H9 (cell line): ENCODE data around the gene DAPK2. TPM values are rescaled to one million over a fixed set of nuclear protein-coding genes. Genes with fewer than 3 reads are reported as not detected.
A peak's percentile ranks its signal among the peaks of the same experiment; 100 is the strongest.

Experiments
- DNase-seq: peaks from one replicate; pipeline ENCODE4 v3.0.0-alpha.2; 2017
- H2AFZ ChIP-seq: one replicate; pipeline ENCODE4 v1.6.1; 2013; ENCODE audit warnings: mild to moderate bottlenecking, low read length, control low read depth, moderate library complexity
- H2AK5ac ChIP-seq: 2 replicates; pipeline ENCODE4 v1.6.1; 2013; ENCODE audit warnings: low read length, control low read depth, mixed read lengths; ENCODE audit not compliant: insufficient read length
- H2BK120ac ChIP-seq: one replicate; pipeline ENCODE4 v1.6.1; 2013; ENCODE audit warnings: low read depth, mild to moderate bottlenecking, low read length, control low read depth, inconsistent platforms; ENCODE audit not compliant: poor library complexity, severe bottlenecking
- H2BK12ac ChIP-seq: 2 replicates; pipeline ENCODE4 v1.6.1; 2013; ENCODE audit warnings: low read length, control low read depth, mixed read lengths, low read depth; ENCODE audit not compliant: insufficient read length
- H2BK15ac ChIP-seq: 2 replicates; pipeline ENCODE4 v1.6.1; 2013; ENCODE audit warnings: low read depth, low read length, control low read depth
- H2BK20ac ChIP-seq: one replicate; pipeline ENCODE4 v1.6.1; 2013; ENCODE audit warnings: low read depth, mild to moderate bottlenecking, low read length, control low read depth, inconsistent platforms; ENCODE audit not compliant: poor library complexity, severe bottlenecking
- H2BK5ac ChIP-seq: 2 replicates; pipeline ENCODE4 v1.6.1; 2013; ENCODE audit warnings: low read length, control low read depth, mixed read lengths; ENCODE audit not compliant: insufficient read length
- H3K14ac ChIP-seq: 2 replicates; pipeline ENCODE4 v1.6.1; 2013; ENCODE audit warnings: low read length, control low read depth; ENCODE audit not compliant: insufficient read depth
- H3K18ac ChIP-seq: 2 replicates; pipeline ENCODE4 v1.6.1; 2013; ENCODE audit warnings: low read depth, mild to moderate bottlenecking, mixed read lengths, low read length, control low read depth; ENCODE audit not compliant: insufficient read length
- H3K23ac ChIP-seq: 2 replicates; pipeline ENCODE4 v1.6.1; 2013; ENCODE audit warnings: low read length, control low read depth, mixed read lengths, low read depth; ENCODE audit not compliant: insufficient read length
- H3K23me2 ChIP-seq: 2 replicates; pipeline ENCODE4 v1.6.1; 2013; ENCODE audit warnings: low read depth, mild to moderate bottlenecking, mixed read lengths, low read length, control low read depth; ENCODE audit not compliant: insufficient read length, poor library complexity, severe bottlenecking
- H3K27ac ChIP-seq: 2 replicates; pipeline ENCODE4 v1.5.1; 2013; ENCODE audit warnings: low read length, control low read depth, mixed read lengths, low read depth; ENCODE audit not compliant: insufficient read length
- H3K27me3 ChIP-seq: 2 replicates; pipeline ENCODE4 v1.6.1; 2013; ENCODE audit warnings: low read length, control low read depth, inconsistent platforms; ENCODE audit not compliant: insufficient read depth
- H3K4ac ChIP-seq: 2 replicates; pipeline ENCODE4 v1.6.1; 2013; ENCODE audit warnings: low read depth, mild to moderate bottlenecking, control low read depth, inconsistent platforms, low read length, moderate library complexity
- H3K4me1 ChIP-seq: 2 replicates; pipeline ENCODE4 v1.6.1; 2013; ENCODE audit warnings: low read length, control low read depth, inconsistent platforms; ENCODE audit not compliant: insufficient read depth
- H3K4me2 ChIP-seq: 2 replicates; pipeline ENCODE4 v1.6.1; 2013; ENCODE audit warnings: low read length, control low read depth, mixed read lengths; ENCODE audit not compliant: insufficient read length, insufficient read depth
- H3K56ac ChIP-seq: 2 replicates; pipeline ENCODE4 v1.6.1; 2013; ENCODE audit warnings: low read depth, mild to moderate bottlenecking, mixed read lengths, low read length, control low read depth; ENCODE audit not compliant: insufficient read length
- H3K79me1 ChIP-seq: 2 replicates; pipeline ENCODE4 v1.6.1; 2013; ENCODE audit warnings: low read depth, mild to moderate bottlenecking, moderate library complexity, low read length, control low read depth, inconsistent platforms; ENCODE audit not compliant: insufficient read depth, poor library complexity, severe bottlenecking
- H3K79me2 ChIP-seq: 2 replicates; pipeline ENCODE4 v1.6.1; 2013; ENCODE audit warnings: low read length, control low read depth, inconsistent platforms; ENCODE audit not compliant: insufficient read depth
- H3K9ac ChIP-seq: 2 replicates; pipeline ENCODE4 v1.6.1; 2013; ENCODE audit warnings: low read length, control low read depth, mixed read lengths; ENCODE audit not compliant: insufficient read length; ENCODE audit errors: extremely low read depth
- H3K9me3 ChIP-seq: one replicate; pipeline ENCODE4 v1.6.1; 2013; ENCODE audit warnings: low read depth, low read length, inconsistent platforms; ENCODE audit not compliant: control insufficient read depth
- H3T11ph ChIP-seq: one replicate; pipeline ENCODE4 v1.6.1; 2013; ENCODE audit warnings: mild to moderate bottlenecking, low read length, control low read depth, inconsistent platforms
- H4K20me1 ChIP-seq: one replicate; pipeline ENCODE4 v1.6.1; 2013; ENCODE audit not compliant: control insufficient read depth, insufficient read length, insufficient read depth
- H4K5ac ChIP-seq: 2 replicates; pipeline ENCODE4 v1.6.1; 2013; ENCODE audit warnings: low read depth, mild to moderate bottlenecking, mixed read lengths, low read length, control low read depth; ENCODE audit not compliant: insufficient read length
- H4K8ac ChIP-seq: replicated peaks from 2 replicates; pipeline ENCODE4 v1.6.1; 2013; ENCODE audit warnings: low read length, control low read depth, mixed read lengths, low read depth; ENCODE audit not compliant: insufficient read length
- H4K91ac ChIP-seq: 2 replicates; pipeline ENCODE4 v1.6.1; 2013; ENCODE audit warnings: low read depth, mild to moderate bottlenecking, moderate library complexity, mixed read lengths, low read length, control low read depth; ENCODE audit not compliant: insufficient read length
- H3K27ac Mint-ChIP-seq, 3 experiments: 2 replicates in 2 of 3; 3 replicates in 1 of 3; pipeline ENCODE4 v1.8.0; 2020 to 2021; ENCODE audit warnings: mixed read lengths in 3 of 3, mild to moderate bottlenecking in 1 of 3, moderate library complexity in 1 of 3
- H3K27me3 Mint-ChIP-seq: 2 replicates; pipeline ENCODE4 v1.8.0; 2021; ENCODE audit warnings: low read depth, mild to moderate bottlenecking, moderate library complexity, mixed read lengths
- H3K36me3 Mint-ChIP-seq, 3 experiments: 2 replicates in 2 of 3; 3 replicates in 1 of 3; pipeline ENCODE4 v1.8.0; 2020 to 2021; ENCODE audit warnings: low read depth in 3 of 3, mixed read lengths in 3 of 3; ENCODE audit not compliant: insufficient read depth in 1 of 3
- H3K4me1 Mint-ChIP-seq, 2 experiments: 2 replicates each; pipeline ENCODE4 v1.8.0; 2020; ENCODE audit warnings: mixed read lengths in 2 of 2
- H3K4me3 Mint-ChIP-seq, 2 experiments: 2 replicates in 1 of 2; 3 replicates in 1 of 2; pipeline ENCODE4 v1.8.0; 2020 to 2021; ENCODE audit warnings: mild to moderate bottlenecking in 2 of 2, mixed read lengths in 2 of 2, moderate library complexity in 1 of 2
- H3K9me3 Mint-ChIP-seq, 2 experiments: 2 replicates in 1 of 2; 3 replicates in 1 of 2; pipeline ENCODE4 v1.8.0; 2020; ENCODE audit warnings: mild to moderate bottlenecking in 2 of 2, mixed read lengths in 2 of 2, moderate library complexity in 1 of 2
- WGBS: extraction: QIAGEN DNeasy Blood & Tissue Kit; methylation state at CpG from one replicate; pipeline ENCODE4 v1.1.7; 2013; ENCODE audit warnings: missing lambda C conversion rate, low lambda C conversion rate, mixed read lengths; ENCODE audit not compliant: insufficient read length; ENCODE audit errors: extremely low coverage; 5-methylcytosine and 5-hydroxymethylcytosine counted together
- total RNA-seq: library from RNA; stranded (reverse); gene quantifications from 2 replicates; pipeline ENCODE4 v1.2.1, GENCODE V29; 2021
- TF ChIP-seq, protein P1 (sequence below): fragments of 200-600 bp; sonication (generic); conservative IDR thresholded peaks from 3 replicates; pipeline ENCODE4 v1.8.0; 2021; ENCODE audit warnings: antibody characterized with exemption, mild to moderate bottlenecking

DAPK2 gene
- total RNA-seq, 1 experiment from 2014 or later: 3.5 TPM

DNA sequence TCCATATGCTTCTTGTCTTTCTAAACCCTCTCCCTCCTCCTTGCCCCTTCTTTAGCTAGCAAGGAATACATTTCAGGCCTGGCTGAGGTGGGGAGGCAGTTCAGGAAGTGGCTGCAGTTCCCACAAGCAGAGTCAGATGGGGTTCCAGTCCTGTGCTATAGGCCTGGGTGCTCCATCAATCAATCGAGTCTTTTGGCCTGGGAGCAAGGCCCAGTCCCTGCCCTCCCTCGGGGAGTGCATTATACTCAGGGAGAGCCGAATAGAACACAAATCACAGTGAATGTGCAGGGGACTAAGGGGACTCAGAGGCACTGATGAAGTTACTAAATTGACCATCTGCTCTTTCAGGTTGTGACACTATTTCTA, 154.5 kb downstream of the DAPK2 start:
- Histone ChIP-seq H2AK5ac (no peak overlapping the region), H3K9me3 (no peaks in the 10 kb centered on the region), H3K4ac (no peak overlapping the region), H3K79me1 (no peaks in the 10 kb centered on the region), H2BK12ac (no peak overlapping the region), H4K5ac (no peak overlapping the region), H2BK5ac (no peak overlapping the region), H3K4me1 (no peaks in the 10 kb centered on the region), H3K23me2 (no peaks in the 10 kb centered on the region), H3K23ac (no peak overlapping the region), H2BK120ac (no peak overlapping the region), H3K27me3 (no peaks in the 10 kb centered on the region), H4K20me1 (no peaks in the 10 kb centered on the region), H3T11ph (no peak overlapping the region), H3K27ac (no peak overlapping the region), H4K8ac (no peak overlapping the region), H3K56ac (no peak overlapping the region), H3K4me2 (no peak overlapping the region), H2BK15ac (no peak overlapping the region), H3K14ac (no peak overlapping the region), H3K79me2 (no peaks in the 10 kb centered on the region), H3K18ac (no peak overlapping the region), H3K9ac (no peak overlapping the region), H4K91ac (no peak overlapping the region), H2BK20ac (no peak overlapping the region), H2AFZ (no peak overlapping the region)
- WGBS: no CpG with 5 or more reads among the region's 3 CpGs
- Mint-ChIP-seq H3K9me3 (no peaks in the 10 kb centered on the region), H3K27me3 (no peaks in the 10 kb centered on the region; the same call in 1 of the 2 replicates), H3K4me1 (peaks cover 12 to 19% of the 10 kb centered on the region in 2 experiments), H3K36me3 (no peaks in the 10 kb centered on the region), H3K27ac (peak overlapping the region in 1 of 3 experiments; percentile 44; a peak in 1 of 7 replicates), H3K4me3 (no peak overlapping the region)
- DNase-seq: no peak
- TF ChIP-seq, protein P1, sequence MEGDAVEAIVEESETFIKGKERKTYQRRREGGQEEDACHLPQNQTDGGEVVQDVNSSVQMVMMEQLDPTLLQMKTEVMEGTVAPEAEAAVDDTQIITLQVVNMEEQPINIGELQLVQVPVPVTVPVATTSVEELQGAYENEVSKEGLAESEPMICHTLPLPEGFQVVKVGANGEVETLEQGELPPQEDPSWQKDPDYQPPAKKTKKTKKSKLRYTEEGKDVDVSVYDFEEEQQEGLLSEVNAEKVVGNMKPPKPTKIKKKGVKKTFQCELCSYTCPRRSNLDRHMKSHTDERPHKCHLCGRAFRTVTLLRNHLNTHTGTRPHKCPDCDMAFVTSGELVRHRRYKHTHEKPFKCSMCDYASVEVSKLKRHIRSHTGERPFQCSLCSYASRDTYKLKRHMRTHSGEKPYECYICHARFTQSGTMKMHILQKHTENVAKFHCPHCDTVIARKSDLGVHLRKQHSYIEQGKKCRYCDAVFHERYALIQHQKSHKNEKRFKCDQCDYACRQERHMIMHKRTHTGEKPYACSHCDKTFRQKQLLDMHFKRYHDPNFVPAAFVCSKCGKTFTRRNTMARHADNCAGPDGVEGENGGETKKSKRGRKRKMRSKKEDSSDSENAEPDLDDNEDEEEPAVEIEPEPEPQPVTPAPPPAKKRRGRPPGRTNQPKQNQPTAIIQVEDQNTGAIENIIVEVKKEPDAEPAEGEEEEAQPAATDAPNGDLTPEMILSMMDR: no peak
